ENCODE data around the gene TARS2.

Gene TARS2

GRCh38 chr1:150476754-150477153 is 10.5 kb upstream of the TARS2 start:
- TF ChIP-seq CTCF (IDR thresholded peaks at IDR 0.05; ENCODE audit: poor library complexity, severe bottlenecking), result no peak
- H3K9me3 ChIP-seq (ENCODE audit: severe bottlenecking), result no peaks in the 10 kb centered on the region
- no peak overlapping the region for H3K4me3 ChIP-seq (ENCODE audit: severe bottlenecking)
- no peak for DNase-seq (ENCODE audit: low spot score)
- H3K27ac ChIP-seq (ENCODE audit: poor library complexity, severe bottlenecking), result peak overlapping the region; percentile 83
- no peaks in the 10 kb centered on the region for H3K27me3 ChIP-seq (ENCODE audit: insufficient read depth, poor library complexity, severe bottlenecking)
- no peak for ATAC-seq (ENCODE audit: low read depth)
- peaks cover 10% of the 10 kb centered on the region for H3K36me3 ChIP-seq (ENCODE audit: low read depth)
- H3K4me1 ChIP-seq (ENCODE audit: insufficient read depth, poor library complexity, severe bottlenecking), result peaks cover 27% of the 10 kb centered on the region

DNA sequence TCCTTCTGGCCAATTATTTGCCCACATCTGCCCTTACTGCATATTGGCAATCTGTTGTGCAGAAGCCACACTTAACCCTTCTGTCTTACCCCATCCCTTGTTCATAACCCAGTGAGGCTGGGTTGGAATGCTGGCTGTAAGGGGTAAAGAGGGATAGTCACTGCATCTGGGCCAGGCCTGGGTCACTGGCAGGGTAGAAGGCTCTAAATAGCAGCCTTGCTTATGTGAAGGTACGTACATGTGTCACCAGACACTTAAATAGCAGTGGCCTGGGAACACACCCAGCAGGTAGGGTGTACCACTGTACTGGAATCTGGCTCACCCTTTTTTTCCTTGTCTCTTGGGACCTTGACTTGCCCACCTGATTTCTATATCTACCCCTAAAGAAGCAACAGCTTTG is 9.9 kb upstream of the TARS2 start:
- H3K36me3 ChIP-seq (ENCODE audit: low read depth), result peaks cover 4% of the 10 kb centered on the region; the same call in 1 of the 2 replicates
- no peak for TF ChIP-seq CTCF (IDR thresholded peaks at IDR 0.05; ENCODE audit: poor library complexity, severe bottlenecking)
- H3K27ac ChIP-seq (ENCODE audit: poor library complexity, severe bottlenecking), result peak overlapping the region; percentile 83
- no peak overlapping the region for H3K4me3 ChIP-seq (ENCODE audit: severe bottlenecking)
- DNase-seq (ENCODE audit: low spot score) (no peak), ATAC-seq (ENCODE audit: low read depth) (peak; percentile 30)
- no peaks in the 10 kb centered on the region for H3K9me3 ChIP-seq (ENCODE audit: severe bottlenecking)
- H3K27me3 ChIP-seq (ENCODE audit: insufficient read depth, poor library complexity, severe bottlenecking), result no peaks in the 10 kb centered on the region
- peaks cover 27% of the 10 kb centered on the region for H3K4me1 ChIP-seq (ENCODE audit: insufficient read depth, poor library complexity, severe bottlenecking)

DNA sequence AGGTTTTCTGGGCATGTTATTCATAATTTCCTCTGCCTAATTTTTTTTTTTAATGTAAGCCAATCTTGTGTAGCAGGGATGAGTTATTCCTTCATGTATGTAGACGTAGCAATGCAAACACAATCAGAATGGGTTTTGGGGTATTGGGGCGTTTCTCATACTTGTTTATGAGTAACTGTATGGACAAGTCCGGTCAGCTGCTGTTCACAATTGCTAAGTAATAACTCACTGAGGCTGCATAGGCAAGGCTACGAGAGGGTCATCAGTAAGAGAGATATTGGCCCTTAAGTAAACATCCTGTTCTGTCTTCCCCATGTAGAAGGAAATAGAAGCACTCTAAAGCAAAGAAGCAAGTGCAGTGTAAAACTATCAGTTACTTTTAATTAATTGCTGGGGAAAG is 9.5 kb upstream of the TARS2 start:
- peaks cover 27% of the 10 kb centered on the region for H3K4me1 ChIP-seq (ENCODE audit: insufficient read depth, poor library complexity, severe bottlenecking)
- H3K27ac ChIP-seq (ENCODE audit: poor library complexity, severe bottlenecking), result peak overlapping the region; percentile 83
- 0 out of 2 replicates have a peak, but pooled peaks cover 2% of the 10 kb centered on the region for H3K36me3 ChIP-seq (ENCODE audit: low read depth)
- no peaks in the 10 kb centered on the region for H3K27me3 ChIP-seq (ENCODE audit: insufficient read depth, poor library complexity, severe bottlenecking)
- ATAC-seq (ENCODE audit: low read depth) (peak; percentile 96), DNase-seq (ENCODE audit: low spot score) (peak; percentile 74)
- H3K4me3 ChIP-seq (ENCODE audit: severe bottlenecking), result no peak overlapping the region
- TF ChIP-seq CTCF (IDR thresholded peaks at IDR 0.05; ENCODE audit: poor library complexity, severe bottlenecking), result no peak
- no peaks in the 10 kb centered on the region for H3K9me3 ChIP-seq (ENCODE audit: severe bottlenecking)

GRCh38 chr1:150479370-150479769 is 7.8 kb upstream of the TARS2 start:
- no peak for DNase-seq (ENCODE audit: low spot score)

More at GRCh38 chr1:150479370-150479769, 7.8 kb upstream of the TARS2 start:
- no peak for ATAC-seq (ENCODE audit: low read depth)
- Histone ChIP-seq H3K4me3 (ENCODE audit: severe bottlenecking) (no peak overlapping the region), H3K27ac (ENCODE audit: poor library complexity, severe bottlenecking) (peak overlapping the region; percentile 83), H3K27me3 (ENCODE audit: insufficient read depth, poor library complexity, severe bottlenecking) (no peaks in the 10 kb centered on the region), H3K4me1 (ENCODE audit: insufficient read depth, poor library complexity, severe bottlenecking) (peaks cover 27% of the 10 kb centered on the region), H3K36me3 (ENCODE audit: low read depth) (no peaks in the 10 kb centered on the region), H3K9me3 (ENCODE audit: severe bottlenecking) (no peaks in the 10 kb centered on the region)
- no peak for TF ChIP-seq CTCF (IDR thresholded peaks at IDR 0.05; ENCODE audit: poor library complexity, severe bottlenecking)

Measured in RWPE2 (cell line).